HG02884 (cell line): Measurements from ENCODE around the gene SMCO2.

Source experiments
- ATAC-seq: cut with Tn5 transposase; IDR thresholded peaks from one replicate; pipeline ENCODE4 v1.9.1; 2021; ENCODE audit warnings: mild to moderate bottlenecking, moderate library complexity; ENCODE audit not compliant: unreplicated experiment

The SMCO2 gene

GRCh38 chr12:27446436-27446835, at the start of gene SMCO2:
TSS of gene SMCO2 (plus strand) at chr12:27446736. CDS start at chr12:27470632, 23,896 bp downstream.
- ATAC-seq, result no peak

GRCh38 chr12:27398466-27398865, 48.1 kb upstream of the SMCO2 start:
- no peak for ATAC-seq

GRCh38 chr12:27399074-27399473, 47.5 kb upstream of the SMCO2 start:
- no peak for ATAC-seq

- no peak for ATAC-seq
Observed at GRCh38 chr12:27400856-27401354, 45.6 kb upstream of the SMCO2 start.

GRCh38 chr12:27412047-27412446, 34.5 kb upstream of the SMCO2 start:
- no peak for ATAC-seq

- no peak for ATAC-seq
Observed at GRCh38 chr12:27422697-27423096, 23.8 kb upstream of the SMCO2 start.

- no peak for ATAC-seq
Observed at GRCh38 chr12:27424631-27425230, 21.8 kb upstream of the SMCO2 start.

GRCh38 chr12:27425306-27425705, 21.2 kb upstream of the SMCO2 start:
- ATAC-seq, result no peak

- no peak for ATAC-seq
Observed at GRCh38 chr12:27426743-27427487, 19.6 kb upstream of the SMCO2 start.

- ATAC-seq, result no peak
Observed at GRCh38 chr12:27427824-27428223, 18.7 kb upstream of the SMCO2 start.

- ATAC-seq, result no peak
Observed at GRCh38 chr12:27428466-27428865, 18.1 kb upstream of the SMCO2 start.

GRCh38 chr12:27429606-27430005, 16.9 kb upstream of the SMCO2 start:
- no peak for ATAC-seq

GRCh38 chr12:27431185-27431584, 15.4 kb upstream of the SMCO2 start:
- no peak for ATAC-seq

GRCh38 chr12:27434673-27435565, 11.6 kb upstream of the SMCO2 start:
- no peak for ATAC-seq

GRCh38 chr12:27436029-27436428, 10.5 kb upstream of the SMCO2 start:
- ATAC-seq, result no peak

GRCh38 chr12:27436768-27437167, 9.8 kb upstream of the SMCO2 start:
- ATAC-seq, result no peak

GRCh38 chr12:27437839-27438238, 8.7 kb upstream of the SMCO2 start:
- no peak for ATAC-seq

- no peak for ATAC-seq
Observed at GRCh38 chr12:27447761-27448160, 1.2 kb downstream of the SMCO2 start.

GRCh38 chr12:27449026-27449425, 2.5 kb downstream of the SMCO2 start:
- ATAC-seq, result no peak

- no peak for ATAC-seq
Observed at GRCh38 chr12:27449893-27450534, 3.5 kb downstream of the SMCO2 start.
